Endothelial cell (in vitro differentiated cells): ENCODE data around the gene DMXL1. TPM values are rescaled to one million over a fixed set of nuclear protein-coding genes. Genes with fewer than 3 reads are reported as not detected.

Experiments
- DNase-seq: peaks from one replicate; pipeline ENCODE4 v3.0.0; 2021; ENCODE audit warnings: low spot score
- H3K27ac Mint-ChIP-seq: one replicate; pipeline ENCODE4 v1.8.0; 2021; ENCODE audit warnings: mixed read lengths, inconsistent platforms; ENCODE audit not compliant: unreplicated experiment
- H3K27me3 Mint-ChIP-seq: one replicate; pipeline ENCODE4 v1.8.0; 2021; ENCODE audit warnings: mild to moderate bottlenecking, moderate library complexity, mixed read lengths, inconsistent platforms; ENCODE audit not compliant: unreplicated experiment
- H3K36me3 Mint-ChIP-seq: one replicate; pipeline ENCODE4 v1.8.0; 2021; ENCODE audit warnings: mild to moderate bottlenecking, low read depth, mixed read lengths, inconsistent platforms; ENCODE audit not compliant: unreplicated experiment
- H3K4me1 Mint-ChIP-seq: one replicate; pipeline ENCODE4 v1.8.0; 2021; ENCODE audit warnings: mild to moderate bottlenecking, mixed read lengths, inconsistent platforms; ENCODE audit not compliant: unreplicated experiment
- H3K4me3 Mint-ChIP-seq: one replicate; pipeline ENCODE4 v1.8.0; 2021; ENCODE audit warnings: mild to moderate bottlenecking, mixed read lengths, inconsistent platforms; ENCODE audit not compliant: unreplicated experiment
- H3K9me3 Mint-ChIP-seq: one replicate; pipeline ENCODE4 v1.8.0; 2021; ENCODE audit warnings: mixed read lengths, inconsistent platforms; ENCODE audit not compliant: unreplicated experiment
- total RNA-seq: library from RNA; stranded (reverse); fragmentation: NEBNext Ultra II Directional; extraction: Animal tissue kit (Norgen Biotek cat#: 25700); gene quantifications from one replicate; pipeline ENCODE4 v1.2.1, GENCODE V29; 2021; ENCODE audit not compliant: unreplicated experiment
- TF ChIP-seq, protein P1 (sequence below): fragments of 200-600 bp; sonication (generic); IDR thresholded peaks from one replicate; pipeline ENCODE4 v1.5.0; 2021; ENCODE audit warnings: antibody characterized with exemption; ENCODE audit not compliant: unreplicated experiment

Gene DMXL1
- total RNA-seq, 1 donor from 2014 or later = 24.9 TPM

DNA sequence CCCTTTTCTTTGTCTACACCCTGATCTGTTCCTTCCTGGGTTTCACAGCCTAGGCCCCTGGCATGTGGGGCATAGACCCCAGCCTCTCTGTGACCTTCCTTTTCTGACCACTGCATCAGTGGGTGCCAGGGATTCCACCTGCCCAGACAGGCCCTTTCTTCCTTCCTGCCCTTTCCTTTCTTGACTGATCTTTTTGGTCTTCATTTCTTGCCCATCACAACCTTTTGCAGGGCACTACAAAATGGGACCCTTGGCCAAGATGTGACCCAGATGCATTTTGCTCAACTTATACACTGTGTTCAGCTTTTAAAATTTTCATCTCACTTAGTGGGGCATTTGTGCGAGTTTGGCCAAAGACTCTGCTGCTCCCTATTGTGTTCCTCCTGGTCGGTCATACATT is 211.7 kb downstream of the DMXL1 start:
- no peaks in the 10 kb centered on the region for H3K9me3 Mint-ChIP-seq
- peaks cover 2% of the 10 kb centered on the region for H3K27me3 Mint-ChIP-seq
- peaks cover 5% of the 10 kb centered on the region for H3K36me3 Mint-ChIP-seq
- TF ChIP-seq, protein P1, sequence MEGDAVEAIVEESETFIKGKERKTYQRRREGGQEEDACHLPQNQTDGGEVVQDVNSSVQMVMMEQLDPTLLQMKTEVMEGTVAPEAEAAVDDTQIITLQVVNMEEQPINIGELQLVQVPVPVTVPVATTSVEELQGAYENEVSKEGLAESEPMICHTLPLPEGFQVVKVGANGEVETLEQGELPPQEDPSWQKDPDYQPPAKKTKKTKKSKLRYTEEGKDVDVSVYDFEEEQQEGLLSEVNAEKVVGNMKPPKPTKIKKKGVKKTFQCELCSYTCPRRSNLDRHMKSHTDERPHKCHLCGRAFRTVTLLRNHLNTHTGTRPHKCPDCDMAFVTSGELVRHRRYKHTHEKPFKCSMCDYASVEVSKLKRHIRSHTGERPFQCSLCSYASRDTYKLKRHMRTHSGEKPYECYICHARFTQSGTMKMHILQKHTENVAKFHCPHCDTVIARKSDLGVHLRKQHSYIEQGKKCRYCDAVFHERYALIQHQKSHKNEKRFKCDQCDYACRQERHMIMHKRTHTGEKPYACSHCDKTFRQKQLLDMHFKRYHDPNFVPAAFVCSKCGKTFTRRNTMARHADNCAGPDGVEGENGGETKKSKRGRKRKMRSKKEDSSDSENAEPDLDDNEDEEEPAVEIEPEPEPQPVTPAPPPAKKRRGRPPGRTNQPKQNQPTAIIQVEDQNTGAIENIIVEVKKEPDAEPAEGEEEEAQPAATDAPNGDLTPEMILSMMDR = no peak
- peaks cover 8% of the 10 kb centered on the region for H3K4me1 Mint-ChIP-seq
- DNase-seq = no peak
- H3K4me3 Mint-ChIP-seq = no peak overlapping the region
- no peak overlapping the region for H3K27ac Mint-ChIP-seq

DNA sequence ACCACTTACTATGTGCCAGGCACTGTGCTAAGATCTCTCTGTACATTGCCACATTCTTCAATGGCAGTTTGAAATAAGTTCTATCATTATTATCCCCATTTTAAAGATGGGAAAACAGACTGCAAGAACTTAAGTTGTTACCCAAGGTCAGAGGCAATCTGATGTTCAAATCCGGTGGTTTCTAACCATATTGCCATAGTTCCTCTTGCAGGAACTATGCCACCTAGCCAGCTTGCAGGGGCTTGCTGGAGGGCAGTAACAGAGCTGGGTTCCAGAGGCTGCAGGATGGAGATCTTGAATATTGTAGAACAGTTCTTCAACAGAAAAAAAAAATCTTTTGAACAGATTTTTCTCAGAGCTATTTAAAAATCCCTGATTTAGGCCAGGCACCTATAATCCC is 213.1 kb downstream of the DMXL1 start:
- TF ChIP-seq, protein P1 = no peak
- peaks cover 5% of the 10 kb centered on the region for H3K36me3 Mint-ChIP-seq
- H3K9me3 Mint-ChIP-seq = no peaks in the 10 kb centered on the region
- H3K4me1 Mint-ChIP-seq = peaks cover 4% of the 10 kb centered on the region
- peaks cover 2% of the 10 kb centered on the region for H3K27me3 Mint-ChIP-seq
- H3K27ac Mint-ChIP-seq = no peak overlapping the region
- no peak for DNase-seq
- H3K4me3 Mint-ChIP-seq = no peak overlapping the region

DNA sequence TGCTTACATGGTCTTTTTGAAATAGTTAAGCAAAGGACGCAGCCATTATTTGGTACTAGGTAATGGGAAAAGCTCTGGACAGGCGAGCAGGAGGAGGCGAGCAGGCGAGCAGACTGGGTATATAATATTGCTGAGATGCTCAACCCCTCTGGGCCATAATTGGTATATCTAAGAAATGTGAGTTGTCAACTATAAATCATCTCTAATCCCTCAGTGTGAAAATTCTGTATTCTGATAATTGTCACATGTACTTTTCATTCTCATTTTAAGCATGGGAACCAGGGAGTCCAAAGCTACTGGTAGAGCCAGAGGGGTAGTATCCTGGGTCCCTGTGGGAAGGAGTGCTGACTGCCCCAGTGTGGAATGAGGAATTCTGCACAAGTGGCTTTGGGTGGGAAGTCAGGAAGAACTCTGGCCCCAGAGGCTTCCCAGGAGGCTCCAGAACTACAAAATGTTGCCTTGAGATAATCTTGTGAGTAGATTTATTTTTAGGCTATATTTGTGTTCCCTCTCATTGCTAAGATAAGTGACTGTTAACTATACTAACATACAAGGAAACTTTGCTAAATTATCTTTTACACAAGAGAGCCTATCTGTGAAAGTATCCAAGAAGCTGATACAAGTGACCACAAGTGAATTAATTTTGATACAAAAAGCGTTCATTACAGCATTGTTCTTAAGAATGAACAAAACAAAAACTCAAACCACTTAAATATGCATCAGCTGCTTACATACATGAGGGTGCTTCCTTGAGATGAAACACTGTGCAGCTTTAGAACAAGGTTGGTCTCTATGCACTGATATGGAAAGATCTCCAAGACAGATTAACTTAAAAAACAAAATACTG is 214.4 kb downstream of the DMXL1 start:
- H3K4me1 Mint-ChIP-seq = peaks cover 8% of the 10 kb centered on the region
- peaks cover 2% of the 10 kb centered on the region for H3K27me3 Mint-ChIP-seq
- no peak overlapping the region for H3K27ac Mint-ChIP-seq
- TF ChIP-seq, protein P1 = no peak
- H3K4me3 Mint-ChIP-seq = no peak overlapping the region
- H3K36me3 Mint-ChIP-seq = peaks cover 5% of the 10 kb centered on the region
- H3K9me3 Mint-ChIP-seq = no peaks in the 10 kb centered on the region
- no peak for DNase-seq

DNA sequence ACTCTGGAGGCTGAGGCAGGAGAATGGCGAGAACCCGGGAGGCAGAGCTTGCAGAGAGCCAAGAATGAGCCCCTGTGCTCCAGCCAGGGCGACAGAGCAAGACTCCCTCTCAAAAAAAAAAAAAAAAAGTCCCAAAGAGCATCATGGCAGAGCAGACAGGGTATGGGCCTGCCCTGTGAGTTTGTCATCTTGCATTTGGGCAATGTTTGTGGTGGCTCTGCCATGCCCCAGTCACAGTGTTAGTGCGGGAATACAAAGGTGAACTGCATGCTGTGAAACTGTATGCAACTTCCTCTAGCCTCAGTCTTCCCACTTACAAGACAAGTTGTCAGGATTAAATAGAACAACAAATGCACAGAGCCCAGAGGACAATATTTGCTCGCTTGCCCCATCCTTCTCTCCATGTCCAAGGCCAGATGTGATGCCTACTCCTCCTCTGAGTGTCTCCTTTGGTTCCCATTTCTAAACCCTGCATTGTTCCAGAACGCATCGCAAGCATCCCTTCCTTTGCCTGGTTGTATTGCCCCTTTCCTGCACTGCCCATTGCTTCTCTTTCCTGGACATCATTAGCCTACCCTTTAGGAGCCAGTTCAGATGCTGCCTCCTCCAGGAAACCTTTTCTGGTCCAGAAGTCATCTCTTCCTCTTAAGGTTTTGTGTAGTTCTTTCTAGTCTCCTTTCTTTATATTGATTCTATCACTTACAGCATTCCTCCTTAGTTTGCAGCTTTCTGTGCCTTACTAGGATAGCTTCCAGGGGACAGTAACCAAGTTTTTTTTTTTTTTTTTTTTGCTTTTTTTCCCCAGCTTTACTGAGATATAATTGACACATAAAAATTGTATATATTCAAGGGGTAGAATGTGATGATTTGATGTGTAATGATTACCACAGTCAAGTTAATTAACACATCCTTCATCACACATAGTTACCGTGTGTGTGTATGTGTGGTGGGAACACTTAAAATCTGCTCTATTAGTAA is 215.9 kb downstream of the DMXL1 start:
- Mint-ChIP-seq H3K27ac (no peak overlapping the region), H3K4me1 (peaks cover 11% of the 10 kb centered on the region), H3K36me3 (peaks cover 5% of the 10 kb centered on the region), H3K27me3 (peaks cover 2% of the 10 kb centered on the region), H3K9me3 (no peaks in the 10 kb centered on the region), H3K4me3 (no peak overlapping the region)
- no peak for DNase-seq
- TF ChIP-seq, protein P1 = no peak
